H1 (cell line): ENCODE data around the gene NMUR1. TPM values are rescaled to one million over a fixed set of nuclear protein-coding genes. Genes with fewer than 3 reads are reported as not detected.

Experiments
- CTCF ChIA-PET: fragments of 300-600 bp; sonication (Branson Sonifier 250); formaldehyde crosslinking; loops from one replicate; lab custom pipeline; 2021; ENCODE audit not compliant: partially characterized antibody; lab: Charles Lee
- POLR2A ChIA-PET: fragments of 300-600 bp; sonication (Branson Sonifier 250); formaldehyde crosslinking; loops from one replicate; lab custom pipeline; 2021; ENCODE audit warnings: inconsistent platforms; ENCODE audit not compliant: partially characterized antibody; lab: Charles Lee
- DNase-seq, 2 experiments: peaks; one replicate each; pipeline versions ENCODE4 v3.0.0 to v3.0.0-alpha.2; 2010 to 2022; ENCODE audit warnings: low spot score in 2 of 2, low read depth in 1 of 2, mixed read lengths in 1 of 2
- FAIRE-seq: peaks from 2 replicates; lab custom pipeline; 2011; peaks lifted over from hg19 to GRCh38; lab: Jason Lieb, UNC
- H2AFZ ChIP-seq: 2 replicates; pipeline ENCODE4 v1.8.1; 2012; ENCODE audit warnings: low read length, inconsistent platforms
- H2AK5ac ChIP-seq: 2 replicates; pipeline ENCODE4 v1.6.1; 2013; ENCODE audit warnings: low read depth, low read length
- H2BK120ac ChIP-seq: replicated peaks from 2 replicates; pipeline ENCODE3; 2013; ENCODE audit warnings: low read depth, low read length, inconsistent platforms
- H2BK12ac ChIP-seq: 2 replicates; pipeline ENCODE4 v1.6.1; 2013; ENCODE audit warnings: low read depth, low read length
- H2BK15ac ChIP-seq: 2 replicates; pipeline ENCODE4 v1.6.1; 2013; ENCODE audit warnings: low read length
- H2BK20ac ChIP-seq: 2 replicates; pipeline ENCODE4 v1.6.1; 2013; ENCODE audit warnings: low read length
- H2BK5ac ChIP-seq: 2 replicates; pipeline ENCODE4 v1.6.1; 2013; ENCODE audit warnings: low read depth, low read length
- H3K14ac ChIP-seq: 2 replicates; pipeline ENCODE4 v1.6.1; 2013; ENCODE audit warnings: inconsistent platforms; ENCODE audit not compliant: insufficient read length
- H3K18ac ChIP-seq: 2 replicates; pipeline ENCODE4 v1.6.1; 2013; ENCODE audit warnings: low read length; ENCODE audit errors: extremely low read depth
- H3K23ac ChIP-seq: 2 replicates; pipeline ENCODE4 v1.6.1; 2013; ENCODE audit warnings: inconsistent platforms; ENCODE audit not compliant: insufficient read length
- H3K23me2 ChIP-seq: 2 replicates; pipeline ENCODE4 v1.6.1; 2013; ENCODE audit warnings: low read depth, low read length
- H3K27ac ChIP-seq: 2 replicates; pipeline ENCODE4 v1.6.1; 2011; ENCODE audit warnings: low read depth, low read length, inconsistent platforms
- H3K27me3 ChIP-seq, 4 experiments: replicated peaks in 1 of 4; 1 replicate in 1 of 4; 2 replicates in 3 of 4; pipeline versions ENCODE4 v1.6.1 to v1.8.1; 2011 to 2013; ENCODE audit warnings: low read length in 3 of 4, mild to moderate bottlenecking in 3 of 4, inconsistent platforms in 2 of 4, mixed read lengths in 2 of 4, moderate library complexity in 1 of 4; ENCODE audit not compliant: control insufficient read depth in 3 of 4, insufficient read depth in 3 of 4; ENCODE audit errors: extremely low read depth in 1 of 4
- H3K36me3 ChIP-seq, 4 experiments: 2 replicates each; pipeline versions ENCODE4 v1.6.1 to v1.8.1; 2011 to 2013; ENCODE audit warnings: mild to moderate bottlenecking in 4 of 4, low read length in 3 of 4, moderate library complexity in 2 of 4, control low read depth in 1 of 4, inconsistent platforms in 1 of 4; ENCODE audit not compliant: insufficient read depth in 4 of 4, control insufficient read depth in 2 of 4
- H3K4ac ChIP-seq: replicated peaks from 2 replicates; pipeline ENCODE3; 2013; ENCODE audit warnings: low read length, low read depth, mixed read lengths, inconsistent platforms; ENCODE audit not compliant: insufficient read length
- H3K4me1 ChIP-seq, 4 experiments: replicated peaks in 1 of 4; 1 replicate in 1 of 4; 2 replicates in 3 of 4; pipeline versions ENCODE4 v1.6.1 to v1.8.1; 2011 to 2013; ENCODE audit warnings: low read length in 3 of 4, inconsistent platforms in 2 of 4, mixed read lengths in 1 of 4; ENCODE audit not compliant: insufficient read depth in 4 of 4, control insufficient read depth in 3 of 4
- H3K4me2 ChIP-seq, 2 experiments: 2 replicates each; pipeline versions ENCODE4 v1.6.1 to v1.8.1; 2011 to 2013; ENCODE audit warnings: low read depth in 2 of 2, low read length in 2 of 2, control low read depth in 1 of 2, inconsistent platforms in 1 of 2, mild to moderate bottlenecking in 1 of 2; ENCODE audit not compliant: insufficient read depth in 1 of 2
- H3K4me3 ChIP-seq, 4 experiments: fragments of 200-600, 300-600 bp in 1 of 4; sonication (generic), shearing (Covaris generic), sonication (Bioruptor Twin) in 1 of 4; 2 replicates each; pipeline versions ENCODE4 v1.5.1 to v1.8.1; 2011 to 2016; ENCODE audit warnings: low read length in 4 of 4, low read depth in 3 of 4, control low read depth in 2 of 4, inconsistent platforms in 2 of 4, mild to moderate bottlenecking in 2 of 4, mixed read lengths in 1 of 4, moderate library complexity in 1 of 4; ENCODE audit not compliant: insufficient read depth in 2 of 4; ENCODE audit errors: extremely low read depth in 1 of 4
- H3K56ac ChIP-seq: replicated peaks from 2 replicates; pipeline ENCODE3; 2013; ENCODE audit warnings: low read depth, mild to moderate bottlenecking, mixed read lengths, low read length, inconsistent platforms; ENCODE audit not compliant: insufficient read length
- H3K79me1 ChIP-seq: 2 replicates; pipeline ENCODE4 v1.6.1; 2013; ENCODE audit warnings: low read depth, low read length, control low read depth
- H3K79me2 ChIP-seq, 2 experiments: 2 replicates each; pipeline versions ENCODE4 v1.6.1 to v1.8.1; 2012 to 2013; ENCODE audit warnings: low read length in 2 of 2, mild to moderate bottlenecking in 2 of 2, inconsistent platforms in 1 of 2; ENCODE audit not compliant: insufficient read depth in 2 of 2, control insufficient read depth in 1 of 2
- H3K9ac ChIP-seq, 4 experiments: replicated peaks in 1 of 4; 1 replicate in 1 of 4; 2 replicates in 3 of 4; pipeline versions ENCODE4 v1.6.1 to v1.8.1; 2011 to 2013; ENCODE audit warnings: low read depth in 3 of 4, low read length in 3 of 4, control low read depth in 2 of 4, mild to moderate bottlenecking in 2 of 4, moderate library complexity in 2 of 4, inconsistent platforms in 1 of 4; ENCODE audit errors: extremely low read depth in 1 of 4
- H3K9me3 ChIP-seq, 2 experiments: 2 replicates each; pipeline versions ENCODE4 v1.6.1 to v1.8.1; 2012 to 2013; ENCODE audit warnings: mild to moderate bottlenecking in 2 of 2, moderate library complexity in 2 of 2, control low read depth in 1 of 2, inconsistent platforms in 1 of 2, low read depth in 1 of 2, low read length in 1 of 2, mixed read lengths in 1 of 2; ENCODE audit not compliant: insufficient read depth in 2 of 2
- H4K20me1 ChIP-seq, 2 experiments: replicated peaks in 1 of 2; 2 replicates each; pipeline versions ENCODE3 to v1.8.1; 2011 to 2013; ENCODE audit warnings: inconsistent platforms in 2 of 2, low read length in 2 of 2, mild to moderate bottlenecking in 1 of 2; ENCODE audit not compliant: insufficient read depth in 2 of 2, control insufficient read depth in 1 of 2
- H4K5ac ChIP-seq: 2 replicates; pipeline ENCODE4 v1.6.1; 2013; ENCODE audit warnings: low read length, low read depth, mixed read lengths, inconsistent platforms; ENCODE audit not compliant: insufficient read length
- H4K8ac ChIP-seq: 2 replicates; pipeline ENCODE4 v1.8.0; 2013; ENCODE audit warnings: mild to moderate bottlenecking, moderate library complexity, low read length, inconsistent platforms; ENCODE audit not compliant: insufficient read depth; ENCODE audit errors: extremely low read depth
- H4K91ac ChIP-seq: replicated peaks from 2 replicates; pipeline ENCODE3; 2013; ENCODE audit warnings: low read length, mixed read lengths, inconsistent platforms; ENCODE audit not compliant: insufficient read length
- CTBP2 ChIP-seq: IDR thresholded peaks from 2 replicates; pipeline ENCODE4 v1.7.0; 2011; ENCODE audit warnings: borderline replicate concordance, mild to moderate bottlenecking, moderate library complexity, mixed read lengths, low read length; ENCODE audit not compliant: insufficient read depth, insufficient read length
- HDAC2 ChIP-seq, 2 experiments: fragments of 300-600 bp in 1 of 2; sonication (generic) in 1 of 2; IDR thresholded peaks; 2 replicates each; pipeline ENCODE4 v1.6.1; 2011 to 2012; ENCODE audit warnings: low read depth in 2 of 2, low read length in 2 of 2, mild to moderate bottlenecking in 2 of 2, moderate library complexity in 2 of 2, borderline replicate concordance in 1 of 2, inconsistent platforms in 1 of 2
- KDM1A ChIP-seq: fragments of 200-600, 300-600 bp; sonication (generic); IDR thresholded peaks from 2 replicates; pipeline ENCODE4 v1.7.1; 2016; ENCODE audit warnings: mild to moderate bottlenecking, low read length, borderline replicate concordance
- RFX5 ChIP-seq: IDR thresholded peaks from 2 replicates; pipeline ENCODE4 v1.6.1; 2011; ENCODE audit warnings: low read depth, low read length, improper control_type of control experiment, borderline replicate concordance
- RNF2 ChIP-seq: fragments of 200-900, 300-1000 bp; sonication (generic); IDR thresholded peaks from 2 replicates; pipeline ENCODE4 v1.7.1; 2016; ENCODE audit warnings: borderline replicate concordance, low read depth, mild to moderate bottlenecking, antibody characterized with exemption, low read length; ENCODE audit not compliant: poor library complexity, severe bottlenecking; ENCODE audit errors: missing control alignments
- SIX5 ChIP-seq: IDR thresholded peaks from 2 replicates; pipeline ENCODE4 v1.6.1; 2011; ENCODE audit warnings: mild to moderate bottlenecking, low read depth, low read length
- TBP ChIP-seq: IDR thresholded peaks from 2 replicates; pipeline ENCODE4 v1.6.1; 2011; ENCODE audit warnings: low read depth, low read length, improper control_type of control experiment
- YY1 ChIP-seq: IDR thresholded peaks from 2 replicates; pipeline ENCODE4 v1.6.1; 2011; ENCODE audit warnings: low read depth, mild to moderate bottlenecking, low read length
- WGBS, 2 experiments: shearing (Covaris generic) in 1 of 2; methylation state at CpG; one replicate each; pipeline versions ENCODE4 v1.1.6 to v1.1.7; 2013 to 2015; ENCODE audit warnings: low lambda C conversion rate in 2 of 2, mixed read lengths in 2 of 2, inconsistent platforms in 1 of 2, low coverage in 1 of 2, missing lambda C conversion rate in 1 of 2; ENCODE audit not compliant: insufficient replicate concordance in 2 of 2, insufficient coverage in 1 of 2, insufficient read length in 1 of 2; ENCODE audit errors: extremely low coverage in 1 of 2, missing lambda C conversion rate in 1 of 2; 5-methylcytosine and 5-hydroxymethylcytosine counted together
- polyA plus RNA-seq, 7 experiments: library from polyadenylated mRNA; depleted of rRNA in 3 of 7; stranded (reverse) in 5 of 7; unstranded in 2 of 7; fragments of >200 nt in 5 of 7; fragments of 200-250 nt in 2 of 7; gene quantifications; 1 replicate in 5 of 7; 2 replicates in 1 of 7; 4 replicates in 1 of 7; pipeline versions ENCODE4 v1.2.1 to v1.2.3, GENCODE V29; 2011 to 2013; ENCODE audit warnings: missing spikeins in 2 of 7, mixed read lengths in 2 of 7
- total RNA-seq: library from RNA; stranded (reverse); fragmentation: NEBNext Ultra II Directional; extraction: Animal tissue kit (Norgen Biotek cat#: 25700); gene quantifications from 2 replicates; pipeline ENCODE4 v1.2.1, GENCODE V29; 2021

The NMUR1 gene
- total and polyA plus RNA-seq, 2 of the 8 experiments (the other 6 are each of a cell fraction or from before 2014, with no cell fraction given): 0.56 to 1.5 TPM

DNA sequence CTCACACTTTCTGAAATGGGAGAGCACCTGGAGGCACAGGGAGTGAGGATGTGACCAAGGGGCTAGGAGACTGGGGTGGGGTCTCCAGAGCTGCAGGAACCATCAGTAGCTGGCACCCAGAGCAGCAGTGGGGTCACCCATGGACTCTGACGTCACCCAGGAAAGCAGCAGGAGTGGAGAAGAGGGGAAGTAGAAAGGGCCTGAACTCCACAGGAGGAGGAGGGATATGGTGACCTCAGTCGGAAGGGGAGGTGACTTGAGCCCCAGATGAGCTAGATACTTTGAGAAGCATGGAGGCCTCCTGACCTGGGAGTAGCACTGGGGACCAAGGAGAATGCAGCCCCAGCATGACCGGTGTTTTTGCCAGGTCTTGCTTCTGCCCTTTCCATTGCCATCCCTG lies 8.8 kb downstream of the NMUR1 start:
- ChIA-PET CTCF (interaction anchor here (1.2 to 2.4 kb wide), 5 partner anchors 10 to 78 kb away, joined by 4 to 11 read pairs (median 7); partner anchors contain the start of gene NMUR1), POLR2A (interaction anchor here (1.4 to 2.8 kb wide), 2 partner anchors 10 to 57 kb away, joined by 6 to 17 read pairs; partner anchors contain the start of genes NCL and NMUR1)
- Histone ChIP-seq H3K23ac (no peak overlapping the region), H3K4me3 (no peak overlapping the region), H3K23me2 (no peaks in the 10 kb centered on the region; the same call in 1 of the 2 replicates), H2BK12ac (no peak overlapping the region), H3K27me3 (no peaks in the 10 kb centered on the region), H2AK5ac (no peak overlapping the region), H3K4ac (no peak overlapping the region), H4K20me1 (no peaks in the 10 kb centered on the region), H3K9ac (no peak overlapping the region), H3K4me1 (peaks cover 0 to 4% (median 2%) of the 10 kb centered on the region in 4 experiments; a peak in 1 of 7 replicates), H3K36me3 (no peaks in the 10 kb centered on the region), H4K8ac (no peak overlapping the region), H3K14ac (no peak overlapping the region), H2BK5ac (no peak overlapping the region), H3K79me1 (no peaks in the 10 kb centered on the region), H3K4me2 (no peak overlapping the region), H2BK120ac (no peak overlapping the region), H4K5ac (no peak overlapping the region), H2BK20ac (no peak overlapping the region), H3K9me3 (no peaks in the 10 kb centered on the region), H3K79me2 (no peaks in the 10 kb centered on the region), H2AFZ (no peak overlapping the region), H2BK15ac (no peak overlapping the region), H3K27ac (no peak overlapping the region), H3K56ac (no peak overlapping the region), H4K91ac (no peak overlapping the region), H3K18ac (no peak overlapping the region)
- 93% methylated on average over 3 of the region's 3 CpGs; no CpG with 5 or more reads in 1 of the 2 experiments for WGBS, 2 experiments
- FAIRE-seq (no peak), DNase-seq (no peak)
- TF ChIP-seq YY1 (no peak), KDM1A (no peak), HDAC2 (IDR thresholded peaks at IDR 0.05; ENCODE audit: borderline replicate concordance in 1 of 2, low read depth in 2 of 2, low read length in 2 of 2) (no peak), TBP (no peak), RFX5 (no peak), RNF2 (no peak), CTBP2 (no peak), SIX5 (no peak)
